Nephron progenitor cell (in vitro differentiated cells): ENCODE results near the gene AKAP7.

ENCODE experiments used
- DNase-seq: peaks from one replicate; pipeline ENCODE4 v3.0.0; 2021
- H3K27ac Mint-ChIP-seq: 2 replicates; pipeline ENCODE4 v1.8.0; 2021; ENCODE audit warnings: mild to moderate bottlenecking, moderate library complexity, mixed read lengths
- H3K27me3 Mint-ChIP-seq: 2 replicates; pipeline ENCODE4 v1.8.0; 2021; ENCODE audit warnings: mild to moderate bottlenecking, low read depth, mixed read lengths; ENCODE audit not compliant: poor library complexity
- H3K36me3 Mint-ChIP-seq: 2 replicates; pipeline ENCODE4 v1.8.0; 2021; ENCODE audit warnings: low read depth, mixed read lengths
- H3K4me1 Mint-ChIP-seq: 2 replicates; pipeline ENCODE4 v1.8.0; 2021; ENCODE audit warnings: mixed read lengths
- H3K4me3 Mint-ChIP-seq: 2 replicates; pipeline ENCODE4 v1.8.0; 2021; ENCODE audit warnings: mild to moderate bottlenecking, moderate library complexity, mixed read lengths
- H3K9me3 Mint-ChIP-seq: 2 replicates; pipeline ENCODE4 v1.8.0; 2021; ENCODE audit warnings: mild to moderate bottlenecking, moderate library complexity, mixed read lengths
- TF ChIP-seq, protein P1 (sequence below): fragments of 200-600 bp; sonication (generic); IDR thresholded peaks from 2 replicates; pipeline ENCODE4 v1.5.0; 2021; ENCODE audit warnings: antibody characterized with exemption

Gene AKAP7

DNA sequence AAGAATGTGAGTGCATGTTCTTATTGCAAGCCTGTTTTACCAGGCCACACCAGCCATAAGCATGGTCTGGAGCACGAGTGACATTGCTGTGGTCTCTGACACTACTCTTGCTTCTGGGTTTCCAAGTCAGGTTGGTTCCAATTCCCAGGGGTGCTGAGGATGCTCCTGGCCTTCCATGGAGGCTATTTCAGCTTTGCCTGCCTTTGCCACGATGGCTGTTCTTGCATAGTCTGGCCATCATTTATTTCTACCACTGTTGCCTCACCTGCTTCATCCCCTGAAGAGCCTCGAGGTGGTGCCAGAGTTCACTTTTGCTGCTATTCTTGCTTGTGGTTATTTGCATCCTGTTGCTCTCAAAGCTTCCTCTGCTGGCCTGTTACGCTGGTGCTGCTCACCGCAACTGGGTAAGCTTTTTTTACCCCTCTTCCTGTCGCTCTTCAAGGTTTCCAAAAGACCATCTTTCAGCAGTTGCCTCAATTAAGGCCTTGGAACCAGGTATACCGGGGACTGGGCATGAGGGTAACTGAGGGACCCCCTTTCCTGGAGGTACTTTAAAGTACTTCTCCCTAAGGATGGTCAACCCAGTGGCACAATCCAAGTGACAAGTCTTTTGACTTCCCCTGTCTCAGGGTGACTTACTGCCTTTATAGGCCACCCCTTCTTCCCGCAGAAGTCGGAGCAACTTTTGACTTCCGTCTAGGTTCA is 64.5 kb downstream of the AKAP7 start:
- Mint-ChIP-seq H3K4me1 (no peaks in the 10 kb centered on the region), H3K9me3 (peaks cover 3% of the 10 kb centered on the region), H3K27ac (no peak overlapping the region), H3K36me3 (peaks cover 3% of the 10 kb centered on the region), H3K4me3 (no peak overlapping the region), H3K27me3 (peaks cover 3% of the 10 kb centered on the region)
- TF ChIP-seq, protein P1, sequence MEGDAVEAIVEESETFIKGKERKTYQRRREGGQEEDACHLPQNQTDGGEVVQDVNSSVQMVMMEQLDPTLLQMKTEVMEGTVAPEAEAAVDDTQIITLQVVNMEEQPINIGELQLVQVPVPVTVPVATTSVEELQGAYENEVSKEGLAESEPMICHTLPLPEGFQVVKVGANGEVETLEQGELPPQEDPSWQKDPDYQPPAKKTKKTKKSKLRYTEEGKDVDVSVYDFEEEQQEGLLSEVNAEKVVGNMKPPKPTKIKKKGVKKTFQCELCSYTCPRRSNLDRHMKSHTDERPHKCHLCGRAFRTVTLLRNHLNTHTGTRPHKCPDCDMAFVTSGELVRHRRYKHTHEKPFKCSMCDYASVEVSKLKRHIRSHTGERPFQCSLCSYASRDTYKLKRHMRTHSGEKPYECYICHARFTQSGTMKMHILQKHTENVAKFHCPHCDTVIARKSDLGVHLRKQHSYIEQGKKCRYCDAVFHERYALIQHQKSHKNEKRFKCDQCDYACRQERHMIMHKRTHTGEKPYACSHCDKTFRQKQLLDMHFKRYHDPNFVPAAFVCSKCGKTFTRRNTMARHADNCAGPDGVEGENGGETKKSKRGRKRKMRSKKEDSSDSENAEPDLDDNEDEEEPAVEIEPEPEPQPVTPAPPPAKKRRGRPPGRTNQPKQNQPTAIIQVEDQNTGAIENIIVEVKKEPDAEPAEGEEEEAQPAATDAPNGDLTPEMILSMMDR = peak; percentile 53
- DNase-seq = peak; percentile 30

DNA sequence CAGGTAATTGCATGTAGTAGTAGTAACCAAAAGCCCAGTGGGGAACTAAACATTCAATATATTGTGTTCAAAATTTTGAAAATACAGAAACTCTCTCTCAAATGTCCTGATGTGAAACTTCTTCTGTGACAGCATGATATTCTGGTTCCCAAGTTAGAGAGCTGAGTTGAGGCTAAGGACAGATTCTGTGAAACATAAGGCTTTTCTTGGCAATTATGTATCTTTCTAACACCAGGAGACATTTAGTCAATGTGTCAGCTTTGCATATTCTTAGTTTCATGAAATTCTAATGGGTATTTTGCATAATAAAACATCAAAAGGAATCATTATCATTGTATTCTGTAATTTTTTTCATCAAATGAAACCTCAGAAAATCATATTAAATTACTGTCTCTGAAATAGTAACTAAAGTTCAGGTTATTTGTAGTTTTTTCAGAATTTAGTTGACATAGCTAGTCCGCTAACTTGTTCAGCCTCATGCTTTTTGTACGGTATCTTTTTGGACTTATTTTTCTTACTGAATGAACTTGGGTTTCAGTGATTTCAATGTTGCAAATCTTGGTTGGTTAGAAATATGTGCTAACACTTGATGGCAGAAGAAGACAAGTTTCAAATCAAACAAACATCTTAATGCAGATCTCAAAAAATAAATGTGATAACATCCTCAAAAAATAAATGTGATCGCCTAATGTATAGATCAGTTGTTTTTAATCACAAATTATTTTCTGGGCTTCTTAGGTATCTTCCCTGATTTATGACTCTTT is 70.4 kb downstream of the AKAP7 start:
- Mint-ChIP-seq H3K4me3 (no peak overlapping the region), H3K27me3 (no peaks in the 10 kb centered on the region), H3K27ac (no peak overlapping the region), H3K36me3 (peaks cover 2% of the 10 kb centered on the region), H3K4me1 (no peaks in the 10 kb centered on the region), H3K9me3 (no peaks in the 10 kb centered on the region)
- no peak for DNase-seq
- TF ChIP-seq, protein P1 = no peak

DNA sequence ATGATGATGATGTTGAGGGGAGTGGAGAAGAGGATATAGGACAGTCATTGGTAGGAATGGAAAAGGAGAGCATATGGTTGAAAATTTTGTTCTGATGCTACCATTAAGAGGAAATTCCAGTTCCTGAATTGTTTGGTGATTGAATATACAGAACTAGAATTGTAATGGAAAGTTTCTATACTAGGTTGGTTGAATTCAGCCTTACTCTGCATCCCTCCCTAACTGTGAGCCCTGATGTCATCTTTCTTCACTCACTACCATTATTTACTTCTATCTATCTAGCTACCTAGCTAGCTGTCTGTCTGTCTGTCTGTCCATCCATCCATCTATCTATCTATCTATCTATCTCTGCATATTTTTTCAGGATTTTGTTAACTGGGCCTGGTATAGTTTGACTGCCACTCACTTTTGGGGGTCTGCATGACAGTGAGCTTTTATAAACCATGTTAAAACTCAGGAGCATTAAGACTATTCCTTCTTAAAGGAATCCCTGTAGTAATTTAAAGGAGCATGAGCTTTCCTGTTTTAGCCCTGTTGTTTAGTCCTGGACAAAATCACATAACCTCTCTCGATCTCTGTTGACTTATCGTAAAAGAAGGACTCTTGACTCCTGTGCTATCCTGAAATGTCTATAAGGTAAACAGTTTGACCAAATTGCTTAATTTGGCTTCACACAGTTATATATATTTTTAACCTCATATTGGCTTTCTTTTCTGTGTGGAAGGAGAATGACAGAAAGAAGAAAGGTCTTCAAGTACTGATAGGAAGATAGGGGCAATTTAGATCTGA is 71.4 kb downstream of the AKAP7 start:
- Mint-ChIP-seq H3K27ac (no peak overlapping the region), H3K4me1 (no peaks in the 10 kb centered on the region), H3K36me3 (peaks cover 5% of the 10 kb centered on the region), H3K4me3 (no peak overlapping the region), H3K27me3 (no peaks in the 10 kb centered on the region), H3K9me3 (no peaks in the 10 kb centered on the region)
- TF ChIP-seq, protein P1 = no peak
- no peak for DNase-seq

DNA sequence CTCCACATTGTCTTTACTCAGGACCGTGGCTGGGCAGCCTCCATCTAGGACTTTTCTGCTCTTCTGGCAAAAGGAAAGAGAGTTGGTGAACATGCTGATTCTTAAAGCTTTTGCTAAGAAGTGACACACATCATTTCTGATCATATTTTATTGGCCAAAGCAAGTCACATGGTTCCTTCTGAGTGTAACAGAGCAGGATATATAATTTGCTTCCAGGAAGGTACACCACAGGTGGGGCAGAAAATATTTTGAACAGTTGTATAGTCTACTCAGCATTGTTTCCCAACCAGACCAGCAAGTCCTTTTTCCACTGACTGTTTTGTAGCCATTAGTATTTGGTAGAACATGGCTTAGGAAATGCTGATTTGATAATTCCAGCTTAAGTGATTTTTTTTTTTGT is 73.5 kb downstream of the AKAP7 start:
- TF ChIP-seq, protein P1 = no peak
- Mint-ChIP-seq H3K36me3 (peaks cover 5% of the 10 kb centered on the region), H3K9me3 (no peaks in the 10 kb centered on the region), H3K27ac (no peak overlapping the region), H3K4me3 (no peak overlapping the region), H3K27me3 (no peaks in the 10 kb centered on the region), H3K4me1 (peaks cover 5% of the 10 kb centered on the region)
- DNase-seq = no peak

DNA sequence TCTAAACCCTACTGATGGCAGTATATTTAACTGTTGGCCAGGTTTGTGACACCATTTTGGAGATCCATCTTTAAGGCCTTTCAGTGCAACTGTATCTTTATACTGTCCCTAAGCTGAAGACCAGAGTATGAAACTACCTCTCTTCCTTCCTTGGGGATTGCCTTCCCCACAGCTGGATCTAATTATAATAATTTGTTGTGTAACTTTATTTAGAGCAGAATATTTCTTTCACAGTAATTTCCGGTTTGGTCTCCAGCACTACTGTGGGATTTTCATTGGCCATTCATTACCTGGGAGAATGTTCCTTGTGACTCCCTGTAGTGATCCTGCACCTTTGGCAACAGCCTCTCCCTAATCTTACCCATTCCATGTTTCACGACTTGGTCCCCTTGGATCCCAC is 75.2 kb downstream of the AKAP7 start:
- peaks cover 5% of the 10 kb centered on the region for H3K36me3 Mint-ChIP-seq
- TF ChIP-seq, protein P1 = no peak
- H3K9me3 Mint-ChIP-seq = no peaks in the 10 kb centered on the region

More for the DNA sequence above, 75.2 kb downstream of the AKAP7 start:
- Mint-ChIP-seq H3K27ac (no peak overlapping the region), H3K27me3 (no peaks in the 10 kb centered on the region), H3K4me3 (no peak overlapping the region), H3K4me1 (peaks cover 5% of the 10 kb centered on the region)
- no peak for DNase-seq
